ENCODE measurements around the gene GNG11. TPM values are rescaled to one million over a fixed set of nuclear protein-coding genes. Genes with fewer than 3 reads are reported as not detected.
A peak's percentile ranks its signal among the peaks of the same experiment; 100 is the strongest.

GNG11 gene
- 10 to 100 TPM in 1 of 4 donors, 1 to 10 TPM in 2, under 1 TPM in 1; 0.61 to 13.9 (median 4.1) TPM for total RNA-seq

DNA sequence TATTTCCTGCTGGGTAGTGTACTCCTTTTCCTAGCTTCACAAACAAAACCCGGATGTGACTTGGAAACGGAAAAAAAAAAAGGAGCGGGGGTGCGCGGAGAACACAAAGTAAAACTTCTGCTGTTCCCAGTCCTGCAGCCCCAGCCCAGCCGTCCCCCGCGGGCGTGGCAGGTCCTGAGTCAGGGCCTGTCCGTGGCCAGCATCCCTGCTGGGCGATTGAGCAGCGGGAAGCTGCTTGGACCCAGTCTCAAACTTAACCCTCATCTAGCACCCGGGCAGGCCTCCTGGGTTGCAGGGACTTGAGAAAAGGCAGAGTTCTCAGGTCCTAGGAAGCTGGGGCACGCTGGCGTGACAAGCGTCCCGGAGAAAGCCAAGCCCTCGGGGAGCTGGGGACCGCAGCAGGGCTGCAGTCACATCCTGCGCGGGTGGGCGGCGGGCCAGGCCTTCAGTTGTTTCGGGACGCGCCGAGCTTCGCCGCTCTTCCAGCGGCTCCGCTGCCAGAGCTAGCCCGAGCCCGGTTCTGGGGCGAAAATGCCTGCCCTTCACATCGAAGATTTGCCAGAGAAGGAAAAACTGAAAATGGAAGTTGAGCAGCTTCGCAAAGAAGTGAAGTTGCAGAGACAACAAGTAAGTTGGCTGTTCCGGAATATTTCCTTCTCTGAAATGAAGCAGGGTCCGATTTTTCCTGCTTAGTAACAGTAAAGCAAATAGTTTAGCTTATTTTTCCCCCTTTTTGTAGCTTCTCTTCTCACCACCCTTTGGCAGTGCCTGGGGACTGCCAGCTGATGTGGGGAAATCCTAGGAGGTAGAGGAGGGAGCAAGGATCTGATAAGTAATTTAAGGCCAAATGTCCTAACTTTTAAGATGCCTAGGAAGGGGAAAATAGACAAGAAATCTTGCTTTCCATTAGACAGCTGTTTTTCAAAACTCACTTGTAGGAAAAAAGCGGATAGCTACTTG, at the start of gene GNG11:
TSS of gene GNG11 (plus strand) at position 129 of the 960 bp plus-strand sequence. CDS start at position 532, 403 bp downstream.
- intact Hi-C loops (cut with DNase I), result no loop called here
- peaks cover 0 to 7% (median 0%) of the 10 kb centered on the region in 3 donors for H3K4me1 ChIP-seq
- H3K9me3 ChIP-seq, result no peaks in the 10 kb centered on the region
- peak within 1 kb of the TSS; percentile 67 to 93 (median 80) for H3K27ac ChIP-seq
- no peaks in the 10 kb centered on the region for H3K27me3 ChIP-seq
- 5 to 10% methylated on average over 8 to 14 of the region's 39 CpGs for WGBS, 2 donors
- H3K4me3 ChIP-seq, result peak within 1 kb of the TSS; percentile 40 to 77 (median 52)
- TF ChIP-seq CTCF (IDR thresholded peaks at IDR 0.05), result no peak
- TF ChIP-seq POLR2A (IDR thresholded peaks at IDR 0.05), result peak in 2 of 4 donors; percentile 38 to 46
- peak; percentile 17 for DNase-seq
- no peaks in the 10 kb centered on the region for H3K36me3 ChIP-seq

DNA sequence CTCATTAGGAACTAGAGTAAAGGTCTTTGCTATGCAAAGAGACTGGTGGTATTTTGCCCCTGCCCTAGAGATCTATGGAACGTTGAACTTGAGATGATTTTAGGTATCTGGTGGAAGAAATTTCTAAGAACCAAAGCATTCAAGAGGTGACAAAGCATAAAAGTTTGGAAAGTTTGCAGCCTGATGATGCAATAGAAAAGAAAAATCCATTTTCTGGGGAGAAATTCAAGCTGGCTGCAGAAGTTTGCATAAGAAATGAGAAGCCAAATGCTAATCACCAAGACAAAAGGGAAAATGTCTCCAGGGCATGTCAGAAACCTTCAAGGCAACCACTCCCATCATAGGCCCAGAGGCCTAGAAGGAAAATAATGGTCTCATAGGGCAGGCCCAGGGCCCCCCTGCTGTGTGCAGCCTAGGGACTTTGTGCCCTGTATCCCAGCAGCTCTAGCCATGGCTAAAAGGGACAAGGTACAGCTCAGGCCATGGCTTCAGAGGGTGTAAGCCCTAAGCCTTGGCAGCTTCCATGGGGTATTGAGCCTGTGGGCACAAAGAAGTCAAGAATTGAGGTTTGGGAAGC, 47.4 kb upstream of the GNG11 start:
- Histone ChIP-seq H3K27me3 (no peaks in the 10 kb centered on the region), H3K27ac (no peak overlapping the region), H3K9me3 (no peaks in the 10 kb centered on the region), H3K36me3 (no peaks in the 10 kb centered on the region), H3K4me1 (no peaks in the 10 kb centered on the region), H3K4me3 (no peak overlapping the region)
- no peak for TF ChIP-seq CTCF (IDR thresholded peaks at IDR 0.05)
- no peak for TF ChIP-seq POLR2A (IDR thresholded peaks at IDR 0.05)
- intact Hi-C loops (cut with DNase I), result no loop called here
- no peak for DNase-seq
- 47 to 57% methylated on average over 1 of the region's 1 CpG for WGBS, 2 donors

DNA sequence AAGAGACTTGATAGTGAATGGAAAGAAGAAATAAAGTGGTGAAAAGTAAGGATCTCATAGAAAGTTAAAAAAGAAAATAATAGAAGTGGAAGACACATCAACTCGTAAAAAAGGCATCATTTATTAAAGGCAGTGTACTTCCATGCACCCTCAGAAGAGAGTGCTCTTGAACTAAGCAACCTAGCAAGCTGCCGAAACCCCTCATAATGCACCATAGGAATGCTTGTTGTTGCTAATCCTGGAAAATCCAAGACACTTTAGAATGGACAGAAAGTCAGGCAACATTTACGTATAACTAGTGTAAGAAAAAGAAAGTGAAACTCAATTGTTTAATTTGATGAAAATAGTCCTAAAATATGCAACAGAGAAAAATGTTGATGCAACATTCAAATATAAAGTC, 43.8 kb upstream of the GNG11 start:
- no peaks in the 10 kb centered on the region for H3K36me3 ChIP-seq
- peaks cover 0 to 4% (median 0%) of the 10 kb centered on the region in 3 donors for H3K9me3 ChIP-seq
- no peak overlapping the region for H3K27ac ChIP-seq
- no peak for TF ChIP-seq CTCF (IDR thresholded peaks at IDR 0.05)
- TF ChIP-seq POLR2A (IDR thresholded peaks at IDR 0.05), result no peak
- DNase-seq, result no peak
- intact Hi-C loops (cut with DNase I), result no loop called here
- 64 to 69% methylated on average over 3 of the region's 3 CpGs for WGBS, 2 donors
- no peaks in the 10 kb centered on the region for H3K4me1 ChIP-seq
- no peak overlapping the region for H3K4me3 ChIP-seq
- no peaks in the 10 kb centered on the region for H3K27me3 ChIP-seq

DNA sequence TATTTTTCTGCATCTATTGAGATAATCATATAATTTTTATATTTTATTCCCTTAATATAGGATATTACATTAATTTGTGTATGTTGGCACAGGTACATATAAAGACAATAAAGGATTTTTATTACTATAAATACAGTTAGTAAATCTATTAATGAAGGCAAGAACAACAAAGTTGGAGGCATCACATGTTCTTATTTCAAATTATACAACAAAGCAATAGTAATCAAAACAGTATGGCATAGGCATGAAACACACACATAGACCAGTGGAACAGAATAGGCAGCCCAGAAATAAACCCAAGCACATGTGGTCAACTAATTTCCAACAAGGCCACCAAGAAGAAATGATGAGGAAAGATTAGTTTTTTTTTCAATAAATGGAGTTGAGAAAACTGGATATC, 42.2 kb upstream of the GNG11 start:
- H3K9me3 ChIP-seq, result peaks cover 0 to 4% (median 0%) of the 10 kb centered on the region in 3 donors
- no peak for DNase-seq
- intact Hi-C loops (cut with DNase I), result no loop called here

More for the DNA sequence above, 42.2 kb upstream of the GNG11 start:
- no peaks in the 10 kb centered on the region for H3K4me1 ChIP-seq
- no peaks in the 10 kb centered on the region for H3K27me3 ChIP-seq
- no peaks in the 10 kb centered on the region for H3K36me3 ChIP-seq
- no peak overlapping the region for H3K27ac ChIP-seq
- no peak overlapping the region for H3K4me3 ChIP-seq
- TF ChIP-seq CTCF (IDR thresholded peaks at IDR 0.05), result no peak
